ENCODE measurements around the gene JAK3. TPM values are rescaled to one million over a fixed set of nuclear protein-coding genes. Genes with fewer than 3 reads are reported as not detected.

JAK3 gene
- total and polyA plus RNA-seq, 2 experiments from 2014 or later = 3.0 to 3.2 TPM

DNA sequence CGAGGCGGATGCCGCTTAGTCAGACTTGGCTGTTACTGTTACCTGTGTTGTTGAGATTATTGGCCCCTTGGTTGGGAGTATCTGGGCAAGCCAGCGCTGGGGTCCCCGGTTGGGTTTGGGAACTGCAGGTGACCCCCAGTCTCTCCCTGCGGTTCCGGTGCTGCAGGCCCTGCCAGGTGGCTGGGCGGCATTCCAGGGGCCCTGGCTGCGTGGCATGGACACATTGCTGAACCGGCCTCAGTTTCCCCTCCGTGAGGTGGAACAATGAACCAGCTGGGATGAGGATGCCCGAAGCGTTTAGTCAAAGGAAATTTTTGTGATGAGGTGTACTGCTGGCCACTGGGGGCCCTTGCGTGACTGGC is 52.3 kb downstream of the JAK3 start:
- Histone ChIP-seq H3K27me3 (peaks cover 19% of the 10 kb centered on the region), H3K9me2 (replicated peaks; ENCODE audit: insufficient read depth) (no peaks in the 10 kb centered on the region), H4K20me1 (ENCODE audit: insufficient read depth, poor library complexity, severe bottlenecking) (no peaks in the 10 kb centered on the region), H3K27ac (peak overlapping the region; percentile 97), H3K9me3 (ENCODE audit: low read depth) (no peaks in the 10 kb centered on the region), H3K4me2 (peak overlapping the region; percentile 77), H2AFZ (peak overlapping the region; percentile 20), H3K4me3 (peak overlapping the region; percentile 27), H3K36me3 (replicated peaks; ENCODE audit: insufficient read depth, low read depth) (no peaks in the 10 kb centered on the region), H3K79me2 (peaks cover 11% of the 10 kb centered on the region), H3K4me1 (ENCODE audit: insufficient read depth) (peaks cover 18% of the 10 kb centered on the region)
- TF ChIP-seq EZH2 (IDR thresholded peaks at IDR 0.05; ENCODE audit: borderline replicate concordance) = no peak
- no peak for TF ChIP-seq EZH2phosphoT487 (IDR thresholded peaks at IDR 0.05; ENCODE audit: low read depth, severe bottlenecking, unreplicated experiment)
- no peak for TF ChIP-seq CTCF (IDR thresholded peaks at IDR 0.05; ENCODE audit: poor library complexity)
- 36% methylated on average over 14 of the region's 14 CpGs for WGBS (ENCODE audit: low lambda C conversion rate, missing lambda C conversion rate)
- DNase-seq (ENCODE audit: low spot score) = no peak

DNA sequence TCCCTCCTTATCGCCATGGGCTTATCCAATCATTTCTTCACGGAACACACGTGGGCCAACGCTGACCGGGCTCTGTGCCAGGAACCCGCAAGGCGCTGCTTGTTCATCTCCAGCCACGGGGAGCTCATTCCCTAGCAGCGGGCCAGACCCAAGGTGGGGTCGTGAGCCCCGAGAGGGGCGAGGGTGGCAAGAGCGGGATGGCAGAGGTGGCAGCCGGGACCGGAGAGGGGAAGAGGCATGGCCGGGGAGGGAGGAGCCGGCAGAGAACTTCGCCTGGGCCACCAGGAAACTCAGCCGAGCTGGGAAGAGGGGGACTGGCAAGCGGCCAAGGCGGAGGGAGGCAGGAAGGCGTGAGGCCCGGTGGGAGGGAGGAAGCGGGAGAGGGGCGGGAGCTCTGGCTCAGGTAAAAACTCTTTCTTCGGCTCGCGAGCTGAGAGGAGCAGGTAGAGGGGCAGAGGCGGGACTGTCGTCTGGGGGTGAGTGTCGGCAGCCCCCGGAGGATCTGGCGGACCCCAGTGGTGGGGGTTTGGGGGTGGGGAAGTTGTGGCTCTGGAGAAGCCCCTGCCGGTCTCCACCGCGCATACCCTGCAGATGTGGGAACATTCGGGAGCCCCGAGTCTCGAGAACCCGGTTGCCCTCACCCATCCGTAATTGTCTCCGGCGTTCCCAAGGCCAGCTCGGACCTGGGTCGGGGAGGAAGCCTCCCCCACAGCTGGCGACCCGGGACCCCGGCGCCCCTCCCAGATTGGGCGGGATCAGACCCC is 52.9 kb downstream of the JAK3 start, which contains the start of gene B3GNT3:
Gene B3GNT3, plus strand, starts transcription at position 408 of the 764 bp plus-strand sequence. CDS start 12,670 bp downstream, outside the sequence.
- TF ChIP-seq EZH2phosphoT487 (IDR thresholded peaks at IDR 0.05; ENCODE audit: low read depth, severe bottlenecking, unreplicated experiment) = no peak
- TF ChIP-seq EZH2 (IDR thresholded peaks at IDR 0.05; ENCODE audit: borderline replicate concordance) = no peak
- no peak for TF ChIP-seq CTCF (IDR thresholded peaks at IDR 0.05; ENCODE audit: poor library complexity)
- Histone ChIP-seq H3K36me3 (replicated peaks; ENCODE audit: insufficient read depth, low read depth) (no peaks in the 10 kb centered on the region), H3K27ac (peak within 1 kb of the TSS; percentile 97), H3K4me3 (peak within 1 kb of the TSS; percentile 27), H2AFZ (peak within 1 kb of the TSS; percentile 53), H3K27me3 (peaks cover 19% of the 10 kb centered on the region), H4K20me1 (ENCODE audit: insufficient read depth, poor library complexity, severe bottlenecking) (no peaks in the 10 kb centered on the region), H3K9me2 (replicated peaks; ENCODE audit: insufficient read depth) (no peaks in the 10 kb centered on the region), H3K4me1 (ENCODE audit: insufficient read depth) (peaks cover 18% of the 10 kb centered on the region), H3K9me3 (ENCODE audit: low read depth) (no peaks in the 10 kb centered on the region), H3K4me2 (peak within 1 kb of the TSS; percentile 77), H3K79me2 (peaks cover 9% of the 10 kb centered on the region)
- peak; percentile 92 for DNase-seq (ENCODE audit: low spot score)
- 11% methylated on average over 29 of the region's 50 CpGs for WGBS (ENCODE audit: low lambda C conversion rate, missing lambda C conversion rate)

GRCh38 chr19:17794412-17794730 is 53.4 kb downstream of the JAK3 start:
- Histone ChIP-seq H3K9me2 (replicated peaks; ENCODE audit: insufficient read depth) (no peaks in the 10 kb centered on the region), H2AFZ (no peak overlapping the region), H3K27ac (peak overlapping the region; percentile 97), H3K4me2 (peak overlapping the region; percentile 77), H3K79me2 (peaks cover 4% of the 10 kb centered on the region), H3K4me3 (no peak overlapping the region), H3K9me3 (ENCODE audit: low read depth) (no peaks in the 10 kb centered on the region), H3K4me1 (ENCODE audit: insufficient read depth) (peaks cover 18% of the 10 kb centered on the region), H3K27me3 (peaks cover 19% of the 10 kb centered on the region), H4K20me1 (ENCODE audit: insufficient read depth, poor library complexity, severe bottlenecking) (no peaks in the 10 kb centered on the region), H3K36me3 (replicated peaks; ENCODE audit: insufficient read depth, low read depth) (no peaks in the 10 kb centered on the region)
- WGBS (ENCODE audit: low lambda C conversion rate, missing lambda C conversion rate) = 45% methylated on average over 9 of the region's 9 CpGs
- TF ChIP-seq EZH2phosphoT487 (IDR thresholded peaks at IDR 0.05; ENCODE audit: low read depth, severe bottlenecking, unreplicated experiment) (no peak), CTCF (IDR thresholded peaks at IDR 0.05; ENCODE audit: poor library complexity) (no peak), EZH2 (IDR thresholded peaks at IDR 0.05; ENCODE audit: borderline replicate concordance) (no peak)
- no peak for DNase-seq (ENCODE audit: low spot score)
